Mononuclear cell (primary cell): ENCODE results near the gene CLCN3. TPM values are rescaled to one million over a fixed set of nuclear protein-coding genes. Genes with fewer than 3 reads are reported as not detected.
"Not testable (repeated sequence)": the region's sequence is repeated elsewhere in the genome, so short reads cannot be mapped to it uniquely, and the experiment has no call there.

Experiments used
- H3K27me3 ChIP-seq: 2 replicates; pipeline ENCODE4 v1.6.0; 2011; ENCODE audit warnings: low read length, control low read depth; ENCODE audit not compliant: insufficient read depth
- H3K4me1 ChIP-seq: 2 replicates; pipeline ENCODE4 v1.5.1; 2011; ENCODE audit warnings: mild to moderate bottlenecking, low read length, control low read depth; ENCODE audit not compliant: insufficient read depth
- H3K4me3 ChIP-seq: 2 replicates; pipeline ENCODE4 v1.5.1; 2011; ENCODE audit warnings: mild to moderate bottlenecking, low read length, moderate library complexity
- H3K9me3 ChIP-seq: 2 replicates; pipeline ENCODE4 v1.5.1; 2011; ENCODE audit warnings: low read depth, mild to moderate bottlenecking, control low read depth, low read length
- total RNA-seq: library from RNA; depleted of rRNA; stranded (reverse); fragments of >200 nt; gene quantifications from one replicate; pipeline ENCODE4 v1.2.3, GENCODE V29; 2012

The CLCN3 gene
- total RNA-seq, 1 donor = 12.8 TPM

GRCh38 chr4:169744601-169745000 is 124.2 kb downstream of the CLCN3 start:
- Histone ChIP-seq H3K4me1 (no peaks in the 10 kb centered on the region), H3K27me3 (no peaks in the 10 kb centered on the region), H3K9me3 (no peaks in the 10 kb centered on the region), H3K4me3 (no peak overlapping the region)

- Histone ChIP-seq H3K9me3 (no peaks in the 10 kb centered on the region), H3K27me3 (no peaks in the 10 kb centered on the region), H3K4me3 (no peak overlapping the region), H3K4me1 (no peaks in the 10 kb centered on the region)
These were observed 124.9 kb downstream of the CLCN3 start for GRCh38 chr4:169745291-169745690.

GRCh38 chr4:169756971-169757574 is 136.7 kb downstream of the CLCN3 start:
- peak overlapping the region; percentile 72 for H3K4me3 ChIP-seq

GRCh38 chr4:169757575-169758184 is 137.3 kb downstream of the CLCN3 start, which contains the start of gene HPF1:
TSS of gene HPF1 (minus strand) at chr4:169757944. CDS start at chr4:169757877, 67 bp downstream.
- Histone ChIP-seq H3K4me3 (peak within 1 kb of the TSS; percentile 72), H3K9me3 (no peaks in the 10 kb centered on the region), H3K4me1 (peaks cover 19% of the 10 kb centered on the region), H3K27me3 (no peaks in the 10 kb centered on the region)

More at GRCh38 chr4:169756971-169757574, 136.7 kb downstream of the CLCN3 start:
- Histone ChIP-seq H3K4me1 (peaks cover 19% of the 10 kb centered on the region), H3K9me3 (no peaks in the 10 kb centered on the region), H3K27me3 (no peaks in the 10 kb centered on the region)

GRCh38 chr4:169758401-169758962 is 138.1 kb downstream of the CLCN3 start:
- Histone ChIP-seq H3K4me1 (peaks cover 19% of the 10 kb centered on the region), H3K9me3 (no peaks in the 10 kb centered on the region), H3K4me3 (no peak overlapping the region), H3K27me3 (no peaks in the 10 kb centered on the region)

- H3K4me1 ChIP-seq = peaks cover 11% of the 10 kb centered on the region
These were observed 141.5 kb downstream of the CLCN3 start for GRCh38 chr4:169761846-169762245.

GRCh38 chr4:169765835-169766234 is 145.5 kb downstream of the CLCN3 start:
- no peak overlapping the region for H3K4me3 ChIP-seq

More at GRCh38 chr4:169761846-169762245, 141.5 kb downstream of the CLCN3 start:
- H3K4me3 ChIP-seq = no peak overlapping the region
- H3K27me3 ChIP-seq = no peaks in the 10 kb centered on the region
- no peaks in the 10 kb centered on the region for H3K9me3 ChIP-seq

GRCh38 chr4:169766741-169767140 is 146.4 kb downstream of the CLCN3 start:
- Histone ChIP-seq H3K4me1 (no peaks in the 10 kb centered on the region), H3K27me3 (peaks cover 5% of the 10 kb centered on the region), H3K9me3 (no peaks in the 10 kb centered on the region), H3K4me3 (no peak overlapping the region)

More at GRCh38 chr4:169765835-169766234, 145.5 kb downstream of the CLCN3 start:
- Histone ChIP-seq H3K27me3 (peaks cover 5% of the 10 kb centered on the region), H3K4me1 (no peaks in the 10 kb centered on the region), H3K9me3 (no peaks in the 10 kb centered on the region)

- peaks cover 5% of the 10 kb centered on the region for H3K27me3 ChIP-seq
- no peaks in the 10 kb centered on the region for H3K9me3 ChIP-seq
- H3K4me1 ChIP-seq = no peaks in the 10 kb centered on the region
- no peak overlapping the region for H3K4me3 ChIP-seq
These were observed 148.0 kb downstream of the CLCN3 start for GRCh38 chr4:169768385-169768784.

- Histone ChIP-seq H3K9me3 (no peaks in the 10 kb centered on the region), H3K27me3 (peaks cover 12% of the 10 kb centered on the region), H3K4me3 (no peak overlapping the region), H3K4me1 (no peaks in the 10 kb centered on the region)
These were observed 150.0 kb downstream of the CLCN3 start for GRCh38 chr4:169770416-169770815.

- peaks cover 20% of the 10 kb centered on the region for H3K27me3 ChIP-seq
- not testable (repeated sequence) for H3K4me3 ChIP-seq, H3K4me1 ChIP-seq, H3K9me3 ChIP-seq
These were observed 151.2 kb downstream of the CLCN3 start for GRCh38 chr4:169771556-169772080.

Other genes starting within 250 kb of the CLCN3 start
- 6.0 TPM for gene NEK1, start 8.0 kb upstream of the CLCN3 start, total RNA-seq
- 4.5 TPM for gene HPF1, start 137.4 kb downstream of the CLCN3 start, total RNA-seq